Ascending aorta (tissue), 2 donors: ENCODE measurements around the gene SLC16A5. TPM values are rescaled to one million over a fixed set of nuclear protein-coding genes. Genes with fewer than 3 reads are reported as not detected.

Experiments used
- DNase-seq, 2 donors: peaks; one replicate each; pipeline ENCODE4 v3.0.0-alpha.2; 2019; ENCODE audit warnings: low spot score in 2 of 2
- H3K27ac ChIP-seq, 2 donors: fragments of 200-600 bp; sonication (generic); one replicate each; pipeline ENCODE4 v1.5.1; 2016 to 2017; ENCODE audit warnings: mild to moderate bottlenecking in 1 of 2
- H3K27me3 ChIP-seq: fragments of 200-600 bp; sonication (generic); one replicate; pipeline ENCODE4 v1.5.1; 2017
- H3K36me3 ChIP-seq, 2 donors: fragments of 200-600 bp; sonication (generic); one replicate each; pipeline ENCODE4 v1.5.1; 2016
- H3K4me1 ChIP-seq, 2 donors: fragments of 200-600 bp; sonication (generic); one replicate each; pipeline ENCODE4 v1.5.1; 2016 to 2017; ENCODE audit warnings: mild to moderate bottlenecking in 1 of 2
- H3K4me3 ChIP-seq, 2 donors: fragments of 200-600 bp; sonication (generic); one replicate each; pipeline ENCODE4 v1.5.1; 2016 to 2017; ENCODE audit warnings: mild to moderate bottlenecking in 1 of 2
- H3K9me3 ChIP-seq, 2 donors: fragments of 200-600 bp; sonication (generic); one replicate each; pipeline ENCODE4 v1.5.1; 2016
- intact Hi-C: fragments of 100-400 bp; cut with DNase I; formaldehyde crosslinking; loops from one replicate; pipeline ENCODE4 v1.15.1; 2023
- total RNA-seq: library from RNA; depleted of rRNA; stranded (reverse); fragments of >200 nt; gene quantifications from one replicate; pipeline ENCODE4 v1.1.0, GENCODE V29; 2016
- TF ChIP-seq, protein P1 (sequence below), 3 experiments: fragments of 200-600 bp in 2 of 3; fragments of 450-650 bp in 1 of 3; sonication (generic) in 2 of 3; IDR thresholded peaks; one replicate each; pipeline ENCODE4 v1.5.1; 2016 to 2019; ENCODE audit warnings: antibody characterized with exemption in 3 of 3, mild to moderate bottlenecking in 1 of 3, moderate library complexity in 1 of 3

Gene SLC16A5
- total RNA-seq, 1 donor from 2014 or later = 101 TPM

DNA sequence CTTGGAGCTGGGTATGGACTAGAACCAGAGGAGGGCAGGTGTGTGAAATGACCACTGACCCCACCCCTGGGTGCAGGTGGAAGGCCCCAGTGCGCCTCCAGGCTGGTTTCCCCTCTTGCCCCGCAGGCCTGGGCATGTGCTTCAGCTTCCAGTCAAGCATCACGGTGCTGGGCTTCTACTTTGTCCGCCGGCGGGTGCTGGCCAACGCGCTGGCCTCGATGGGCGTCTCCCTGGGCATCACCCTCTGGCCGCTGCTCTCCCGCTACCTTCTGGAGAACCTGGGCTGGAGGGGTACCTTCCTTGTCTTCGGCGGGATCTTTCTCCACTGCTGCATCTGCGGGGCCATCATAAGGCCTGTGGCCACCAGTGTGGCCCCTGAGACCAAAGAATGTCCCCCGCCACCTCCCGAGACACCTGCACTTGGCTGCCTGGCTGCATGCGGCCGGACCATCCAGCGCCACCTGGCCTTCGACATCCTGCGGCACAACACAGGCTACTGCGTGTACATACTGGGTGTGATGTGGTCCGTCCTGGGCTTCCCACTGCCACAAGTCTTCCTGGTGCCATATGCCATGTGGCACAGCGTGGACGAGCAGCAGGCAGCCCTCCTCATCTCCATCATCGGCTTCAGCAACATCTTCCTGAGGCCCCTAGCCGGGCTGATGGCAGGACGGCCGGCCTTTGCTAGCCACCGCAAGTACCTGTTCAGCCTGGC lies 12.3 kb downstream of the SLC16A5 start:
- Histone ChIP-seq H3K36me3 (no peaks in the 10 kb centered on the region), H3K4me1 (peaks cover 0 to 3% of the 10 kb centered on the region in 2 donors), H3K4me3 (no peak overlapping the region), H3K27ac (no peak overlapping the region), H3K9me3 (no peaks in the 10 kb centered on the region), H3K27me3 (no peaks in the 10 kb centered on the region)
- intact Hi-C loops = no loop called here
- TF ChIP-seq, protein P1, sequence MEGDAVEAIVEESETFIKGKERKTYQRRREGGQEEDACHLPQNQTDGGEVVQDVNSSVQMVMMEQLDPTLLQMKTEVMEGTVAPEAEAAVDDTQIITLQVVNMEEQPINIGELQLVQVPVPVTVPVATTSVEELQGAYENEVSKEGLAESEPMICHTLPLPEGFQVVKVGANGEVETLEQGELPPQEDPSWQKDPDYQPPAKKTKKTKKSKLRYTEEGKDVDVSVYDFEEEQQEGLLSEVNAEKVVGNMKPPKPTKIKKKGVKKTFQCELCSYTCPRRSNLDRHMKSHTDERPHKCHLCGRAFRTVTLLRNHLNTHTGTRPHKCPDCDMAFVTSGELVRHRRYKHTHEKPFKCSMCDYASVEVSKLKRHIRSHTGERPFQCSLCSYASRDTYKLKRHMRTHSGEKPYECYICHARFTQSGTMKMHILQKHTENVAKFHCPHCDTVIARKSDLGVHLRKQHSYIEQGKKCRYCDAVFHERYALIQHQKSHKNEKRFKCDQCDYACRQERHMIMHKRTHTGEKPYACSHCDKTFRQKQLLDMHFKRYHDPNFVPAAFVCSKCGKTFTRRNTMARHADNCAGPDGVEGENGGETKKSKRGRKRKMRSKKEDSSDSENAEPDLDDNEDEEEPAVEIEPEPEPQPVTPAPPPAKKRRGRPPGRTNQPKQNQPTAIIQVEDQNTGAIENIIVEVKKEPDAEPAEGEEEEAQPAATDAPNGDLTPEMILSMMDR (IDR thresholded peaks at IDR 0.05) = no peak
- DNase-seq = no peak

DNA sequence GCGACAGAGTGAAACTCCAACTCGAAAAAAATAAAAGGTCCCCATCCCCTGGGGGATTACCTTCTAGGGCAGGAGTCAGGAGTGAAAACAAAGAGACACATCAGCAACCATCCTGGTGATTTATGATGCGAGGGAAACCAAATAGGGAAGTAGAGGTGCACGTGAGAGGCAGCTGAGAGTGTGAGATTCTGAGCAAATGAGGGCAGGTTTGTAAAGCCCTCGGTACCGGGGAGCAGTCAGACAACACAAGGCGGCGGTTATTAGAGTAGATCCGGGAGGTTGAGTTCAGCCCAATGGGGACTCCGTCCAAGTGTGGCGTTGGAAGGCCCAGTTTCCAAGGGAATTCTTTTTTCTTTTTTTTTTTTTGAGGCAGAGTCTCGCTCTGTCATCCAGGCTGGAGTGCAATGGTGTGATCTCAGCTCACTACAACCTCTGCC lies 14.6 kb downstream of the SLC16A5 start:
- Histone ChIP-seq H3K27me3 (no peaks in the 10 kb centered on the region), H3K4me1 (peaks cover 0 to 2% of the 10 kb centered on the region in 2 donors), H3K4me3 (no peak overlapping the region), H3K9me3 (no peaks in the 10 kb centered on the region), H3K36me3 (no peaks in the 10 kb centered on the region), H3K27ac (no peak overlapping the region)
- intact Hi-C loops = no loop called here
- TF ChIP-seq, protein P1 (IDR thresholded peaks at IDR 0.05) = no peak
- DNase-seq = no peak

DNA sequence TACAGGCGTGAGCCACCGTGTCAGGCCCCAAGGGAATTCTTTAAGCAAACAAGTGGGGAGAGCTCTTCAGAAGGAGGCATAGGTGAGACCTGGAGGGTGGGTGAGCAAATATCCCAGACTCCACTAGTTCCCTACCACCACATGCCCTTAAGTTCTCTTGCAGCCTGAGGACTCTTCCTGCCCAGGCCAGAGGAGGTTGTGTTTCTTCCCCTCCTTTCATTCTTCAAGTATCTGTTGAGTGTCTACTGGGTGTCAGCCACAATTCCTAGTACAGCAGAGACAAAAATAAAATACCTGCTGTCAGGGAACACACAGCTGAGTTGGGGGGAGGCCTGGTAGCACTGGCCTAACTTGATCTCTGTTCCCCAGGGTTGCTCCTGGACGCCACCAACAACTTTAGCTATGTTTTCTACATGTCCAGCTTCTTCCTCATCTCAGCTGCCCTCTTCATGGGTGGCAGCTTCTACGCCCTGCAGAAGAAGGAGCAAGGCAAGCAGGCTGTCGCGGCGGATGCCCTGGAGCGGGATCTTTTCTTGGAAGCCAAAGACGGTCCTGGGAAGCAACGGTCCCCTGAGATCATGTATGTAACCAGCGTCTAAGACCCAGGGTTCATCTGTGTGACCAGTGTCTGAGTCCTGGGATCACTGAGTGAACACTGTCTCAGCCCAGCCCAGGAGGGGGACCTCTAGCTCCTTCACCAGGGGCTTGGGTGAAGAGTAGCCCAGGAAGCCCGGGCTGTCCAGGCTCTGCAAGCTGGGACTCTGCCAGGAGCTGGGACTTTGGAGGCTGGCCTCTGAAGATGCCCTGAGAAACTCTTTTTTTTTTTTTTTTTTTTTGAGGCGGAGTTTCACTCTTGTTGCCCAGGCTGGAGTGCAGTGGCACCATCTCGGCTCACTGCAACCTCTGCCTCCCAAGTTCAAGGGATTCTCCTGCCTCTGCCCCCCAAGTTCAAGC lies 16.1 kb downstream of the SLC16A5 start:
- intact Hi-C loops = no loop called here
- Histone ChIP-seq H3K4me3 (no peak overlapping the region), H3K36me3 (no peaks in the 10 kb centered on the region), H3K27me3 (no peaks in the 10 kb centered on the region), H3K27ac (no peak overlapping the region), H3K9me3 (no peaks in the 10 kb centered on the region), H3K4me1 (peaks cover 0 to 2% of the 10 kb centered on the region in 2 donors)
- TF ChIP-seq, protein P1 (IDR thresholded peaks at IDR 0.05) = no peak
- DNase-seq = no peak

DNA sequence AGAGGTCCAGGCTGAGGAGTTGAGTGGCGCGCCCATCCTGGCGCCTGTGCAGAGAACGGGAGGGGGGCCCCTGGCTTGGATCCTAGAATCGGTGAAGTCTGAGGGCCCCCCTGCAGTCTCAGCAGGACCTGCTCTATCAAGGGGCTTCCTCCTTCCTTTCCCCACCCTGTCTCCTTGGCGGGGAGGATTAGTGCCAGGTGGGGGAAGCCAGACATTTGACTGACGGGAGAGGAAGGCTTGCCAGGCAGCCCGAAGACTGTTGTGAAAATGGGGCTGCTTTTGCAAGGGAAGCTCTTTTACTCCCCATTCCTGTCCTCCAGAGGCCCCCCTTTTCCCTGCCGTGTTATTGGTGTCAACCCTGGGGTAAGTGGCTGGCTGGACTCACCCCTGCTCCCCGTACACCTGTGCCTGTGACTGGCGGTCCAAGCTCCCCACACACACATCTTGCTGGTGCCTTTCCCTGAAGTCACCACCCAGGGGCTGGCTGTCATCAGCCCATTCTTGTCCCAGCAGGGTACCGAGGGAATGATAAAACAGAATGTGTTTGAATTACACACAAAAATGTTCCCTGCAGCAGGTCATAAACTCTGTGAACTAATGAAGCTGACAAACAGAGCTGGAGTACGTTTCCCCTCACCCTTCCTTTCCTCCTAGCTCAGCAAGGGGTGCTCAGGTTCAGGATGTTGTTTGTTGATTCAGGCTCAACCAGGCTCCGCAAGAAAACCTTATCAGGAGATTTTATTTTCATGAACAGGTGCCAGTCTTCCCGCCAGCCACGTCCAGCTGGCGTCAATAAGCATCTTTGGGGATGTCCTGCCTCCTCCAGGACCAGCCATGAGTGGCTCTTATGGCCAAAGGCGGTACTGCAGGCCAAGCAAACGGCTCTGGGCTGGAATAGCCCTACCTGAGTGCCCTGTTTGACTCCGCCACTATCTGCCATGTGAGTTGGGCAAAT lies 17.6 kb downstream of the SLC16A5 start:
- Histone ChIP-seq H3K36me3 (no peaks in the 10 kb centered on the region), H3K9me3 (no peaks in the 10 kb centered on the region), H3K27ac (no peak overlapping the region), H3K4me3 (no peak overlapping the region), H3K27me3 (no peaks in the 10 kb centered on the region), H3K4me1 (peaks cover 0 to 7% of the 10 kb centered on the region in 2 donors)
- TF ChIP-seq, protein P1 (IDR thresholded peaks at IDR 0.05) = peak; percentile 52 to 87 (median 84)
- no peak for DNase-seq
- intact Hi-C loops = loop anchor here (2.0 to 5.0 kb wide), 2 partner anchors 29 to 143 kb away; no protein-coding TSS in a partner anchor

DNA sequence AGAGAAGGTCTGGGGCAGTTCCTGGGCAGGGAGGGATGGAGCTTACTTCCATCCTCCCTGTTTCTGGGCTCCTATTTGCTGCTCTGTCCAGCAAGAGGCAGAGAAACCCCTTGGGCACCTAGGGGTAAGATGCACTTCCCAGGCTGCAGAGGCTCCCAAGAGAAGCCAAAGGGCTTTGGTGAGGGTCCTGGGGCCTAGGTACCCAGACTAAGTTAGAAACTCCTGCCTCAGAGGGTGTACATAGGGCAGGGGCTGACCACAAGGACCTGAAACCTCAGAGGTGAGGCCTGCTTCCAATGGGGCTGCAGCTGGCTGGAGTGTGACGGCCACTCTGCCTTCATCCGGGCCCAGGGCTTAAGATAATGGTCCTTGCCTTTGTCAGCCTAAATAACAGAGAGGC lies 20.4 kb downstream of the SLC16A5 start:
- TF ChIP-seq, protein P1 (IDR thresholded peaks at IDR 0.05) = no peak
- H3K27ac ChIP-seq = no peak overlapping the region
- H3K4me3 ChIP-seq = no peak overlapping the region
- no peak for DNase-seq
- no peaks in the 10 kb centered on the region for H3K27me3 ChIP-seq
- H3K4me1 ChIP-seq = peaks cover 0 to 20% of the 10 kb centered on the region in 2 donors
- intact Hi-C loops = loop anchor here (2.0 to 5.0 kb wide), 2 partner anchors 61 to 146 kb away; partner anchors contain the start of genes ATP5PD and KCTD2
- H3K9me3 ChIP-seq = no peaks in the 10 kb centered on the region
- no peaks in the 10 kb centered on the region for H3K36me3 ChIP-seq
